Epidermal melanocyte (primary cell): ENCODE data around the gene B4GALT4.

ENCODE experiments used
- DNase-seq: peaks from one replicate; pipeline ENCODE4 v3.0.0; 2011; ENCODE audit warnings: low spot score; ENCODE audit not compliant: insufficient read length

The B4GALT4 gene

GRCh38 chr3:119238363-119238762, 2.3 kb downstream of the B4GALT4 start:
- no peak for DNase-seq

GRCh38 chr3:119237299-119237698, 3.4 kb downstream of the B4GALT4 start:
- no peak for DNase-seq

- no peak for DNase-seq
Measured at GRCh38 chr3:119236756-119237155, 3.9 kb downstream of the B4GALT4 start.

- DNase-seq: no peak
Measured at GRCh38 chr3:119235151-119235550, 5.5 kb downstream of the B4GALT4 start.

GRCh38 chr3:119234610-119235009, 6.1 kb downstream of the B4GALT4 start:
- no peak for DNase-seq

GRCh38 chr3:119230745-119231144, 9.9 kb downstream of the B4GALT4 start:
- no peak for DNase-seq

GRCh38 chr3:119230071-119230470, 10.6 kb downstream of the B4GALT4 start:
- no peak for DNase-seq

GRCh38 chr3:119229190-119229589, 11.5 kb downstream of the B4GALT4 start:
- DNase-seq: no peak

- DNase-seq: no peak
Measured at GRCh38 chr3:119228373-119229145, 12.1 kb downstream of the B4GALT4 start.

- DNase-seq: no peak
Measured at GRCh38 chr3:119227070-119227850, 13.4 kb downstream of the B4GALT4 start.

GRCh38 chr3:119225121-119225520, 15.6 kb downstream of the B4GALT4 start:
- DNase-seq: no peak

GRCh38 chr3:119223511-119223910, 17.2 kb downstream of the B4GALT4 start:
- no peak for DNase-seq

GRCh38 chr3:119222391-119222790, 18.3 kb downstream of the B4GALT4 start:
- no peak for DNase-seq

- DNase-seq: no peak
Measured at GRCh38 chr3:119221779-119222320, 18.8 kb downstream of the B4GALT4 start.

- DNase-seq: no peak
Measured at GRCh38 chr3:119220970-119221667, 19.6 kb downstream of the B4GALT4 start.

GRCh38 chr3:119220198-119220597, 20.5 kb downstream of the B4GALT4 start:
- no peak for DNase-seq

- DNase-seq: no peak
Measured at GRCh38 chr3:119219069-119219468, 21.6 kb downstream of the B4GALT4 start.

GRCh38 chr3:119211803-119212202, 28.9 kb downstream of the B4GALT4 start:
- DNase-seq: no peak

- DNase-seq: no peak
Measured at GRCh38 chr3:119211193-119211592, 29.5 kb downstream of the B4GALT4 start.

- DNase-seq: no peak
Measured at GRCh38 chr3:119207512-119207875, 33.2 kb downstream of the B4GALT4 start.

- no peak for DNase-seq
Measured at GRCh38 chr3:119206611-119207511, 33.8 kb downstream of the B4GALT4 start.
